HG03039 (cell line): ENCODE measurements around the gene ERICH2.

Source experiments
- ATAC-seq: cut with Tn5 transposase; IDR thresholded peaks from one replicate; pipeline ENCODE4 v1.9.1; 2021; ENCODE audit warnings: mild to moderate bottlenecking, moderate library complexity; ENCODE audit not compliant: unreplicated experiment

ERICH2 gene

DNA sequence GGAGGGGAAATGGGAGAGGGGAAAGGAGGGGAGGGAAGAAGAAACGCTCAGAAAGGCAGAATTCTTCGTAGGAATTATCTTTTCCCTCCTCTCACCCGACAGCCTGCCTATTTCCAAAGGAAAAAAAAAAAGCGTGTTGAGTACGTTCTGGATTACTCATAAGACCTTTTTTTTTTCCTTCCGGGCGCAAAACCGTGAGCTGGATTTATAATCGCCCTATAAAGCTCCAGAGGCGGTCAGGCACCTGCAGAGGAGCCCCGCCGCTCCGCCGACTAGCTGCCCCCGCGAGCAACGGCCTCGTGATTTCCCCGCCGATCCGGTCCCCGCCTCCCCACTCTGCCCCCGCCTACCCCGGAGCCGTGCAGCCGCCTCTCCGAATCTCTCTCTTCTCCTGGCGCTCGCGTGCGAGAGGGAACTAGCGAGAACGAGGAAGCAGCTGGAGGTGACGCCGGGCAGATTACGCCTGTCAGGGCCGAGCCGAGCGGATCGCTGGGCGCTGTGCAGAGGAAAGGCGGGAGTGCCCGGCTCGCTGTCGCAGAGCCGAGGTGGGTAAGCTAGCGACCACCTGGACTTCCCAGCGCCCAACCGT is 46.4 kb downstream of the ERICH2 start, which contains the start of gene GAD1:
Gene GAD1, plus strand, starts transcription at position 384 of the 589 bp plus-strand sequence. CDS start 1,705 bp downstream, outside the sequence.
- ATAC-seq = no peak

DNA sequence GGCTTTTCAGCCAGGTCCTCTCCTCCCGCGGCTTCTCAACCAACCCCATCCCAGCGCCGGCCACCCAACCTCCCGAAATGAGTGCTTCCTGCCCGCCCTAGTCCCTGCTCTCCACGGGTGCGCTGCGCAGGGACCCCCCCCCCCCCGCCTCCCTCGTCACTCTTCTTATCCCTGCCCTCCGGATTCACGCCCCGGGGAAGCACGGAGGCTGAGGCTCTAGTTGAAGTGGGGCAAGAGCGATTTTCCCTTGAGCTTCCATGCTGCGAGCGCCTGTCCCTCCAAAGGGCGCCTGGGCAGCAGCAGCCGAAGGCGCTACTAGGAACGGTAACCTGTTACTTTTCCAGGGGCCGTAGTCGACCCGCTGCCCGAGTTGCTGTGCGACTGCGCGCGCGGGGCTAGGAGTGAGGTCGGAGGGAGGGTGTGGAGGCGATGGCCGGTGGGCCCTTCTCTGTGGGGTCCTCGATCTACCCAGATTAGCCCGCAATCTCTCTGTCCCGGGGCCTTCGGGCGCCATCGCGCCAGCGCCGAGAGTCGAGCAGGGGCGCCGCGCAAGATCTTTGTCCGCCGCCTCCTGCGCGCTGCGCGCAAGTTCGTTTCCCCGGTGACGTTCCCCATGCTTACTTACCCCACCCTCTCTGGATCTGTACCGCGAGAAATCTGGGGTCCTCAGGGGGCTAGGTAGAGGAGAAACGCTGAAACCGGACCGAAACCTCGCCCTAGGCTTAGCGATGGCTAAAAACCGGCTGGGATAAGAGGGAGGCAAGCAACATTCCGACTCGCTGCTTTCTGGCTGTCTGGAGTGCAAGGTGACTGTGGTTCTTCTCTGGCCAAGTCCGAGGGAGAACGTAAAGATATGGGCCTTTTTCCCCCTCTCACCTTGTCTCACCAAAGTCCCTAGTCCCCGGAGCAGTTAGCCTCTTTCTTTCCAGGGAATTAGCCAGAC is 47.2 kb downstream of the ERICH2 start:
- ATAC-seq = no peak

DNA sequence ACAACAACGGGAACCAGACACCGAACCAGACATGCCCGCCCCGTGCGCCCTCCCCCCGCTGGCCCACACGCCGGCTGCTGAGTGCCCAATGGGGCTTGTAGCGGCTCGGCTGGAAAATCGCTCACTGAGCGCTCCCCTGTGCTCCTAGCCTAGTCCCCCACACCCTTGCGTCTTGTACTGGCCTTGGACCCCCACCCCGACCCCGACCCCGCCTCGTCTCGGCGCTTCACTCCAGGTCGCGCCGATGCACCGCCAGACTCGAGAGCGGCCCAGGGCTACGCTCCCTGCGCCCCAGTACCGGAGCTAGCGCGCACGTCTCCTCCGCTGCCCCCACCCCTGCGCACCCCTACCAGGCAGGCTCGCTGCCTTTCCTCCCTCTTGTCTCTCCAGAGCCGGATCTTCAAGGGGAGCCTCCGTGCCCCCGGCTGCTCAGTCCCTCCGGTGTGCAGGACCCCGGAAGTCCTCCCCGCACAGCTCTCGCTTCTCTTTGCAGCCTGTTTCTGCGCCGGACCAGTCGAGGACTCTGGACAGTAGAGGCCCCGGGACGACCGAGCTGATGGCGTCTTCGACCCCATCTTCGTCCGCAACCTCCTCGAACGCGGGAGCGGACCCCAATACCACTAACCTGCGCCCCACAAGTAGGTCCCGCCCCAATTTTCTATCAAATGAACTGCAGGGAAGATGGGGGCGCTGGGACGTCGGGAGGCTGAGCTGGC is 48.0 kb downstream of the ERICH2 start:
- ATAC-seq = no peak

DNA sequence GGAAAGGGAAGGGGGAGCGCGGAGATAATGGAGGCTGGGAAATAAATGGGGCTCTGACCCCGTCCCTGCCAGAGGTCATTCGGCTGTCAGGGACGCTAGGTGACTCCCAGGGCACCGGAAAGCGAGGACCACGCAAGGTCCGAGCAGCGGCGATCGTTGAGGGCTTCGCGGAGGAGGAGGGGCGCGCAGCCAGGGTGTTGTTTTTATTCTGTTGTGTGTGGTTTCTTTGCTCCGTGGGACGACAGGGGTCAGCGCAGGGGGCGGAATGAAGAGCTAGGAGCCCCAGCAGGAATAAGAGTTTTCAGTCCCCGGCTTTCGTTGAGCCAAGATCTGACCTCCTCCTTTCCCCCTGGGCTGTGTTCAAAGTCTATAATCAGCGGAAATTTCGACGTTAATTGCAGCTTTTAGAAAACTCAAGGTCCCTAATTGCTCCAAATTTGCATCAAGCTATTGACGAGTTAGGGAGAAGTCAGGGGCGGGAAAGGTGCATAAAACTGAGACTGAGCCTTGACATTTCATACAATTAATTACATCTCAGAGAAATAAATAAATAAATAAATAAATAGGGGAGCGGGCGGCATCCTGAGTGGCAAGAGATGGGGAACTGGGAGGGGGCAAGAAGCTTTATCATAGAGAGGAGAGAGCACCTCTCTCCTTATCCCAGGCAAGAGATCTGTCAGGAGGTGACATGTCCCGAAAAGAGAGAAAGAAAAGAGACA is 48.7 kb downstream of the ERICH2 start:
- no peak for ATAC-seq

DNA sequence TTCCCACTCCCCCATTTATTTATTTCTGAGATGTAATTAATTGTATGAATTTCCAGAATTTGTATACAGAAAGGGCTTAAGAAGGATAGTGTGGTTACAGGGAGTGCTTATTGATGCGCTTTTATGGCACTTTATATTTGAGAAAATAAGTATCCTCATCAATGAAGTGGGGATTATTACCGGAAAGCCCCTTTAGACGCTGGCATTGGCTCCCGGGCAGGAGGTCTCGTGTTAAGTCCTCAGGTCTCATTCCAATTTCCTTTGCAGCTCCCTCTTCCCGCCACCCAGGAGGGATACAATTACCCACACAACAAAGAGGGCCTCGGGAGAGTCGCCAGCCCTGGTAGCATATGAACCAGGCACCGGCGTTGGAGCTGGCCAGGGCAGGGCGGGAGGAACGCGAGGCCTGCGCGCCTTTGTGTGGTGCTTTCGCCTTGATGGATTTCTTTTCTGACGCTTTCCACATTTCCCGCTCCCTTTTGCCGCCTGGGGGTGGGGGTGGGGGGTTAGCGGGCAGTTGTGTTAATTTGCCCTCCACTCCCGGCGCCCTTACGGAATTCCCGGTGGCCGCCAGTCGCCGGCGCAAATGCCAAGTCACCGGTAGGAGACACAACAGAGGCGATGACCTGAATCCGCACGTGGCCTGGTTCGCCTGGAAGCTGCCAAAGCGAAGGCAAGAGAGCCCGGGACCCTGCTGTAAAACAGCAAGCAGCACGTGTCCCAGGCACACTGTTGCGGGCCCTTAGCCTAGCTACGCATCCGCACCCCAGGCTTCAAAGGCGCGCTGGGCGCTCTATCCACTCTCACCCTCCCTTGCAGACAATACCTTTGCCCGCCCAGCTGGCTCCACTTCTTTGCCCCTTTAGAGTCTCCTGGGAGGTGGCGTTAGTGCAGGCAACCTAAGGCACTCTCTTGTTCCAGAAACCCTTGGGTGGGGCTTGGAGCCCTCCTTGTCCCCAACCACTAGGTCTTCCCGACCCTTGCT is 49.8 kb downstream of the ERICH2 start:
- ATAC-seq = no peak

DNA sequence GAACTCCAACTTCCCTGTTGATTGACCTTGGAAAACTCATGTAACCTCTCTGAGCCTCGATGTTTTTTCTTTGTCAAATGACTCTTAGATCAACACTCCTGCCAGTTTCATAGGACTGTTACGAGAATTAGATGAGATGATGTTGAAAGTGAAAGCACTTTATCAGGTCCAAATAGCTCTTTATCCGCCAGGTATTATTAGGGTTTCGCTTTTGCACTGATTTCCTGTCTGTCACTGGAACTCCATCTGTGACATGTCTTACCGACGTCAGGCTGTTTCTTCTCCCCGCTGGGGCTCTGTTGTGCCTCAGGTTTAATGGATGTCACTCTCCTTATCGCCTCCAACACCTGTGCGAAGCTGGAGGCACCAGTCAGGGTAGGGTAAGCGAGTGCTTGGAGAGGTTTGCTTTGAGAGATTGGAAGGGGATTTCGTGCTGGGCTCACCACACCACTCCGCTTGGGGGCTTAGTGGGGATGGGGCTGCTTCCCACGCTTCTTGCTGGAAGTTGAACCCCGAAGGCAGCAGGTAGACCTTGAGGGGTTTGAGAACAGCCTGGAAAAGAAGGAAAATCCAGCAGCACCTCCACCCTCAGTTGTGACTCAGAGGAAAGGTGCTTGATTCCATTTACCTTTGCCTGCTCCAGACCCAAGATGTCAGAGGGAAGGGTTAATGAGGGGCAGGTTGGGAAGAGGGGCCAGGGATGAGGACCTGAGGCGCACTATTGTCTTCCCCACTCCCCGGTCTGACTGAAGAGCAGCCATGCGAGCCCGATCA is 50.8 kb downstream of the ERICH2 start:
- ATAC-seq = no peak

DNA sequence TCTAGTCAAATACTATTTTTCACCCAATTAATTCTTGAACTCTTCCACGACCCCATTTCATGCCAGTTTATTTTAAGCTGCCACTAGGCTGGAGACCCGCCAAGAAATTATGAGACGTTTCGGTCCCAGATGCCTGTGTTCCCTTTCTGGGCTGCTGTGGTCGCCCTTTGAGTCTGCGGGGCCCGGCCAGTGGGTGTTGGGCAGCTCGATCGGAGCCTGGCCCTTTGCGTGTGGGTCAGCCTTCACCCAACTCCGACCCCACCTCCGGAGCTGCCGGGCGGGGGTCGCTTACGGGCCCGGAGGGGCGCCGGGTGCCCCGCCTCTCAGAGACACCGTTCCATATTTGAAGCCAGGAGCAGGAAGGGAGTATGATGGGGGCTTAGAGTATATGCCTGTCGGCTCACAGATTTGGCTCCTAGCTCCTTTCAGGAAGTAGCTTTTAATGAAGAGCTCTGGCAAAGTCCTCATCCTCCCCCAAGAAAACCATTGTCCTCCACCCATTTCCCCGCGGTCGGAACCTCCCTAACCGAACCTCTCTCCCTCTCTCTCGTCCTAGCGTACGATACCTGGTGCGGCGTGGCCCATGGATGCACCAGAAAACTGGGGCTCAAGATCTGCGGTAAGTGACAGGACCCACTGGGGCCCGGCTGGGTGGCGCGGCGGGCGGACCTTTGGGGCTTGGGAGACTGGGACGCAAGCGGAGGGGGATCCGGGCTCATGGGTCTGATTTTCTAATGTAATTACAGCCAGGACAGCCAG is 51.5 kb downstream of the ERICH2 start:
- no peak for ATAC-seq

DNA sequence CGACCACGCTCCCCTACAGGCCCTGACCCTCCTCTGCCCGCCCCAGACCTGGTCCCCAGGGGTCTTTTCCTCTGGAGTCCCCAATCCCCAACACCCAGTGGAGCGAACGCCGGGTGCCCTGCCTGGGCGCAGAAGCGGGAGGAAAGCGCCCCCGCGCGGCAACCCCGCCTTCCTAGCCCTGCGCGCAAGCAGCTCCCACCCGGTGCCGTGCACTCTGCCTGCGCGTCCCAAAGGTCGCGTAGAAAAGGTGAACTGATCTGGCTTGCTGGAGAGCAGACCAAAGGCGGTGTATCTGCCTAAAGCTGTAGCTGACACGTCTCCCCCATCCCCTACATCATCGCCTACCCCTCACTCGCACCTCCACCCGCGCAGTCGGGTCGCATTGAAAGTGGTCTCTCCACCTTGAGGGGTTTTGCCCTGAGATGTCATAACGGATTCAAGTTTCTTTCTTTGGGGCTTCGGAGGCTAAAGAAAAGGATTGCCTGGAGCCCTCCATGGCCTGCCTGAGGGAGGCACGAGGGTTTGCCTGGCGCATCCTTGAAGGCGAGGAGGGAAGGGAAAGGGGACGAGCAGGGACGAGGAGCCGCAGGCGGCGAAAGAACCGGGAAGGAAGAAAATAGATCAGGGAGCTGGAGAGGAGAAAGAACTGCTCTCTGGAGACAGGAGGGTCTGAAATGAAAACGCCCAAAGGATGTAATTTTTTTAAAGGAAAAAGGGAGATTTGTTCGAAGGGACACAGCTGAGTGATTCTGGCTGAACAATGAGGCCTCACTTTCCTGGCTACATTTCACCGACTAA is 52.3 kb downstream of the ERICH2 start:
- ATAC-seq = no peak

DNA sequence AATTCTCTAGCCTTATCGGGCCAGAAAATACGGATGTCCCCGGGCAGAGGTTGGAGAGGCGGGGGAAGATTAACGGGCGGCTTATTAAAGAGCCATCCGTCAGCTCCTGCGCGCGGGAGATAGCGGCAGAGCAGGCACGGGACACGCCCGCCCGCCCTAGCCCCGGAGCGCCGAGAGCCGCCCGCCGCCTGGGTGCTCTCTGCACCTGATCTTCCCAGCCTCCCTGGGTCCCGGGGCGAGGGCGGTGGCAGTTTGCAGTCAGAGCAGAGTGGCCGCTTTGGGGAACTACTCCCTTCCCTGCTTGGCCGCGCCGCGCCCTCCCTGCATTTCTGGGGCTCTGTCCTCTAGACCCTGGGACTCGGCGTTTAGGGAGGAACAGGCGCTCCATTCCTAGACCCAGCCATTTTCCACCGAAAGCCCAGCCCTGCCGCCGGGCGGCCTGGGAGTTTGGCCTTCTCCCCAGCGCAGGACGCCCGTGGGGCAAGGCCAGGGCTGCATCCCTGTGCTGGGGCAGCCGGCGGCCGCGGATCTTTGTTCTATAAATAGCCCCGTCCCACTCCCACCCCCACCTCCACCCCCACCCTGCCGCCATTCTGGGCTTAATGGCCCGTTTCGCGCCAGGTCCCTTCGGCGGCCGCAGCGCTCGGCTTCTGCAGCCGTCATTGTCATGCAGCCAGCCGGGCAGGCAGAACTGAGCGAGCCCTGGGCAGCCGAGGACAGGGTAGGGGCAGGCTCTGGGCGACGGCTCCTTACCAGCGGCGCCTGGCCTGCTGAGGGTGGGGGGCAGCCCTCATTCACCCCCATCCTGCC is 53.1 kb downstream of the ERICH2 start:
- no peak for ATAC-seq

DNA sequence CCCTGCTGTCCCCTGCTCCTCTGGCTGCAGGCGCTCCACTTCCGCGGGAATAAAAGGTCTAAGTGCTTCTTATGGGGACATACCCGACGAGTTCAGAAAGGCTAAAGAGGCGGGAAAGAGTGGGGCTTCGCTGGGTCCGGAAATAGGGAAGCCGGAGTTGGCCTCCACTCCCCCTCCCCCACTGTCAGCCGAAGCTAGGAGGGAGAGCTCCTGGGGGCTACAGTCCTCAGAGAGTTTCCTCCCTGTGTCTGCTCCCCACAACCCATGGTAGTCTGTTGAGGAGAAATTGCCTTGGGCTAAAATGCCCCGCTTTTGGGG is 53.7 kb downstream of the ERICH2 start:
- no peak for ATAC-seq

DNA sequence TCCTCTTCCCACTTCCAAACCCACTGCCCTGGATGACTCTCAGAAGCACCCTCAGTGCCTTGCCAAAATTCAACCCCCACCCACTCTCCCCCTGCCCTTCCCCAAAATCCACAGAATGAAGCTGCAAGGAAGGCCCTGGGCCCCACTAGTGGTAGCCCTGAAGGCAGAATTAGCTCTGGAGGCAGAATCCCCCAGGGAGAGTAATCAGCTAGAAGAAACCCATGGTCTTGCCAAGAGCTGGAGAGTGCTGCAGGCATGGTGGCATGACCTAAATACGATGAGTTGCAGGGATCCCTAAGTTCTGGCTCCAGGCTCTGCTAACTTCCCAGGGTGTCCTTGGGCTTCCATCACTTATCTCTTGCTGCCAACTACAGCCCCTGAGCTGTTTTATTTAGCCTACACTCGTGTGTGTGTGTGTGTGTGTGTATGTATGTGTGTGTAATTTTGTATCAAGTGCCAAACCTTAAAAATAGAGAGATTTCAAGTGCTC is 54.4 kb downstream of the ERICH2 start:
- ATAC-seq = no peak

DNA sequence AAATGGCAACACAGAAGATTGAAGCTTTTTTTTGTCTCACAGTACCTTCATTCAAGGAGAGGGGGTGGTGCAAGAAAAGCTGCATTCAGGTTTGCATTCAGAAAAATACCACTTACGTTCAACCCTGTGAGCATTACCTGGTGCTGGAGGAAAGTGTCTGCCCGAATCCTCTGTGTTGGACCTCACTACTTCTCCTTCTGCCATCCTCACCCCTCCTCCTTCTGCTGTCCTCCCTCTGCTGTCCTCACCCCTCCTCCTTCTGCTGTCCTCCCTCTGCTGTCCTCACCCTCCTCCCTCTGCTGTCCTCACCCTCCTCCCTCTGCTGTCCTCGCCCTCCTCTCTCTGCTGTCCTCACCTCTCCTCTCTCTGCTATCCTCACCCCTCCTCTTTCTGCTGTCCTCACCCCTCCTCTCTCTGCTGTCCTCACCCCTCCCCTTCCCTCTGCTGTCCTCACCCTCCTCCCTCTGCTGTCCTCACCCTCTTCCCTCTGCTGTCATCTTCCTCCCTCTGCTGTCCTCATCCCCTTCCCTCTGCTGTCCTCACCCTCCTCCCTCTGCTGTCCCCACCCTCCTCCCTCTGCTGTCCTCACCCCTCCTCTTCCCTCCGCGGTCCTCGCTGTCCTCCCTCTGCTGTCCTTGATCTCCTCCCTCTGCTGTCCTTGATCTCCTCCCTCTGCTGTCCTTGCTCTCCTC is 57.8 kb downstream of the ERICH2 start:
- ATAC-seq = no peak

DNA sequence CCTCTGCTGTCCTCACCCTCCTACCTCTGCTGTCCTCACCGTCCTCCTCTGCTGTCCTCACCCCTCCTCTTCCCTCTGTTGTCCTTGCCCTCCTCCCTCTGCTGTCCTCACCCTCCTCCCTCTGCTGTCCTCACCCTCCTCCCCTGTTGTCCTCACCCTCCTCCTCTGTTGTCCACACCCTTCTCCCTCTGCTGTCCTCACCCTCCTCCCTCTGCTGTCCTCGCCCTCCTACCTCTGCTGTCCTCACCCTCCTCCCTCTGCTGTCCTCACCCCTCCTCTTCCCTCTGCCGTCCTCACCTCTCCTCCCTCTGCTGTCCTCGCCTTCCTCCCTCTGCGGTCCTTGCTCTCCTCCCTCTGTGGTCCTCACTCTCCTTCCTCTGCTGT is 58.3 kb downstream of the ERICH2 start:
- no peak for ATAC-seq

DNA sequence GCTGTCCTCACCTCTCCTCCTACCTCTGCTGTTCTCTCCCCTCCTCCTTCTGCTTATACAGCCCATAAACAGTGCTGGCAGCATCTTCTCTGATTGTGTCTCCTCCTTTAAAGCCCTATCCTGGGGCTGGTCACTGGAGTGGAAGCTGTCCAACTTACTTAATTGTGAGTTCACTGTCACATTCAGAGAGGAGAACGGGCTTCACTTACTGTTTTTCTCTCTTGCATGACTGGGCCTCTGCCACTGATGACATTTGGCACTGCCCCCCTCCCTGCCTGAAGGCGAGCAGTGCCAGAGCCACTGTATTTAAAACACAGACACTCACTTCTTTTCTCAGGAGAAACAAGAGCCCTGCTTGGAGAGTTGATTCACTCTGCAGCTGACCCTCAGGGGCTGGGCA is 58.9 kb downstream of the ERICH2 start:
- no peak for ATAC-seq

DNA sequence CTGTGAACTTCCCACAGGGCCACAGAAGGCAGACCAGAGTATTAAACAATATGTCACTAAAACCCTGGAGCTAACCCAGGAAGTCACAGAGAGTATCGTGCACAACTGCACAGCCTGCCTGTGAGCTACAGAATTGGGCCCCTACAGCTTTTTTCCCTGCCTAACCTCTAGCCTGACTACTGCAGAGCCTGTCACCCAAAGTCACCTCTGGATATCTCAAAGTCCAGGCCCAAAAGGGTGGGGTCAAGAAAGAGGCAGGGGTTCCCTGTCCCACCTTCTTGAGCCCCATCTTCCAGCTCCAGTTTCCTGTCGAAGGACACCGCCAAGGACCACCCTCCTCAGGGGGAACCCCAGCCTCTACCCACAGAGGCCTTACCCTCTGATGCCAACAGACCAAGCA is 60.0 kb downstream of the ERICH2 start:
- no peak for ATAC-seq

DNA sequence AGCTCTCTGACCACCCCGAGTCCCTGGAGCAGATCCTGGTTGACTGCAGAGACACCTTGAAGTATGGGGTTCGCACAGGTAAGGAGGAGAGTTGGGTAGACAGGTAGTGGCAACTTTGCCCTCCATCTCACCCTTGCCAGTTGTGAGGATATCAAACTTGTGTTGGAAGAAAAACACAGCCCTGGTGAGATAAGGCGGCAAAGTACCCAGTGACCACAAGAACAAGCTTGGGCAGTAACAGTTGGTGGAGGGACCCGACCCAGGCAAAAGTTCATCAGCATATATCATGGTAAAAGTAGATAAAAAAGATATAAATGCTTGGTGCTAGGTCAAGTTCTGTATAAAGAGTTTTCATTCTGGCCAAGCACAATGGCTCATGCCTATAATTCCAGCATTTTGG is 60.9 kb downstream of the ERICH2 start:
- ATAC-seq = no peak
